K562 (cell line): ENCODE measurements around the gene STK31. TPM values are rescaled to one million over a fixed set of nuclear protein-coding genes. Genes with fewer than 3 reads are reported as not detected.
A peak's percentile ranks its signal among the peaks of the same experiment; 100 is the strongest.

Source experiments
- HNRNPLL ChIP-seq: fragments of 200-400 bp; formaldehyde crosslinking; IDR thresholded peaks from 2 replicates; pipeline ENCODE4 v1.6.1; 2017; ENCODE audit warnings: low read length, low read depth, mild to moderate bottlenecking; ENCODE audit not compliant: poor library complexity, severe bottlenecking
- JUNB ChIP-seq: fragments of 450-650 bp; formaldehyde crosslinking; conservative IDR thresholded peaks from 2 replicates; pipeline ENCODE4 v1.4.0; 2020; ENCODE audit warnings: mild to moderate bottlenecking
- NELFE ChIP-seq: IDR thresholded peaks from 2 replicates; pipeline ENCODE4 v1.6.1; 2011; ENCODE audit warnings: mild to moderate bottlenecking; ENCODE audit not compliant: insufficient read depth, insufficient read length
- ZNF217 ChIP-seq: sonication (generic); formaldehyde crosslinking; IDR thresholded peaks from 2 replicates; pipeline ENCODE4 v1.8.0; 2022; ENCODE audit warnings: mild to moderate bottlenecking, missing genetic modification reagents
- polyA plus RNA-seq, 8 experiments: library from polyadenylated mRNA; depleted of rRNA in 4 of 8; stranded (reverse) in 5 of 8; unstranded in 3 of 8; fragments of >200 nt; fragmentation: Nextera tagmentation in 2 of 8; fragmentation: Illumina TruSeq in 1 of 8; extraction: Ambion mirVana in 2 of 8; extraction: Trizol in 1 of 8; gene quantifications; 2 replicates each; pipeline versions ENCODE4 v1.2.1 to v1.2.3, GENCODE V29; 2011 to 2014; ENCODE audit warnings: inconsistent platforms in 1 of 8, missing spikeins in 1 of 8
- total RNA-seq, 7 experiments: library from RNA; depleted of rRNA in 6 of 7; stranded (reverse); fragments of >200 nt in 6 of 7; fragmentation: Illumina TruSeq in 2 of 7; extraction: Trizol in 2 of 7; gene quantifications; 2 replicates each; pipeline versions ENCODE4 v1.2.1 to v1.2.3, GENCODE V29; 2011 to 2021; ENCODE audit warnings: low replicate concordance in 1 of 7
- TF ChIP-seq, protein P1 (sequence below), 2 experiments: fragments of 450-650 bp; IDR thresholded peaks; 2 replicates each; pipeline ENCODE4 v1.6.1; 2016; ENCODE audit warnings: mild to moderate bottlenecking in 2 of 2, borderline replicate concordance in 1 of 2, low read depth in 1 of 2, moderate library complexity in 1 of 2
- TF ChIP-seq, protein P2 (sequence below): sonication (generic); formaldehyde crosslinking; IDR thresholded peaks from 2 replicates; pipeline ENCODE4 v1.8.1; 2023; ENCODE audit warnings: mild to moderate bottlenecking, missing genetic modification reagents
- TF ChIP-seq, protein P3 (sequence below): fragments of 450-650 bp; IDR thresholded peaks from 2 replicates; pipeline ENCODE4 v1.6.1; 2016; ENCODE audit warnings: mild to moderate bottlenecking

STK31 gene
- total and polyA plus RNA-seq, 9 of the 15 experiments (the other 6 are each of a cell fraction or from before 2014, with no cell fraction given) = 0.09 to 1.2 (median 0.26) TPM

DNA sequence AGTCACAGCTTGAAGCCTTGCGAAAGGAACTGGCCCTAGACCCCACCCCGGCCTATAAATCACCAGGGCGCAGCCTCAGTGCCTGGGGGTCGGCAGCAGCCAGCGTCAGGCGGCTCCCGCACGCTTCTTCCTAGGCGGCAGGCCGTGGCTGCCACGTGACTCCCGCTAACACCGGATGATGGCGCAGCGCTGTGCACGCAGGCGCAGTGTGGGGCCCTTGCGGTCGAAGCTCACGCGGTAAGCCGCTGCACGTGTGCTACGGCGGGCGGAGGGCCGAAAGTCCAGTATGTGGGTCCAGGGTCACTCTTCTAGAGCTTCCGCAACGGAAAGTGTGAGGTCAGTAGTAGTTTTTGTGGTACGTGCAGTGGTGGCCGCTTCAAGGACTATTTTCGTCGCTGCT, at the start of gene STK31 (continued):
- TF ChIP-seq, protein P1, sequence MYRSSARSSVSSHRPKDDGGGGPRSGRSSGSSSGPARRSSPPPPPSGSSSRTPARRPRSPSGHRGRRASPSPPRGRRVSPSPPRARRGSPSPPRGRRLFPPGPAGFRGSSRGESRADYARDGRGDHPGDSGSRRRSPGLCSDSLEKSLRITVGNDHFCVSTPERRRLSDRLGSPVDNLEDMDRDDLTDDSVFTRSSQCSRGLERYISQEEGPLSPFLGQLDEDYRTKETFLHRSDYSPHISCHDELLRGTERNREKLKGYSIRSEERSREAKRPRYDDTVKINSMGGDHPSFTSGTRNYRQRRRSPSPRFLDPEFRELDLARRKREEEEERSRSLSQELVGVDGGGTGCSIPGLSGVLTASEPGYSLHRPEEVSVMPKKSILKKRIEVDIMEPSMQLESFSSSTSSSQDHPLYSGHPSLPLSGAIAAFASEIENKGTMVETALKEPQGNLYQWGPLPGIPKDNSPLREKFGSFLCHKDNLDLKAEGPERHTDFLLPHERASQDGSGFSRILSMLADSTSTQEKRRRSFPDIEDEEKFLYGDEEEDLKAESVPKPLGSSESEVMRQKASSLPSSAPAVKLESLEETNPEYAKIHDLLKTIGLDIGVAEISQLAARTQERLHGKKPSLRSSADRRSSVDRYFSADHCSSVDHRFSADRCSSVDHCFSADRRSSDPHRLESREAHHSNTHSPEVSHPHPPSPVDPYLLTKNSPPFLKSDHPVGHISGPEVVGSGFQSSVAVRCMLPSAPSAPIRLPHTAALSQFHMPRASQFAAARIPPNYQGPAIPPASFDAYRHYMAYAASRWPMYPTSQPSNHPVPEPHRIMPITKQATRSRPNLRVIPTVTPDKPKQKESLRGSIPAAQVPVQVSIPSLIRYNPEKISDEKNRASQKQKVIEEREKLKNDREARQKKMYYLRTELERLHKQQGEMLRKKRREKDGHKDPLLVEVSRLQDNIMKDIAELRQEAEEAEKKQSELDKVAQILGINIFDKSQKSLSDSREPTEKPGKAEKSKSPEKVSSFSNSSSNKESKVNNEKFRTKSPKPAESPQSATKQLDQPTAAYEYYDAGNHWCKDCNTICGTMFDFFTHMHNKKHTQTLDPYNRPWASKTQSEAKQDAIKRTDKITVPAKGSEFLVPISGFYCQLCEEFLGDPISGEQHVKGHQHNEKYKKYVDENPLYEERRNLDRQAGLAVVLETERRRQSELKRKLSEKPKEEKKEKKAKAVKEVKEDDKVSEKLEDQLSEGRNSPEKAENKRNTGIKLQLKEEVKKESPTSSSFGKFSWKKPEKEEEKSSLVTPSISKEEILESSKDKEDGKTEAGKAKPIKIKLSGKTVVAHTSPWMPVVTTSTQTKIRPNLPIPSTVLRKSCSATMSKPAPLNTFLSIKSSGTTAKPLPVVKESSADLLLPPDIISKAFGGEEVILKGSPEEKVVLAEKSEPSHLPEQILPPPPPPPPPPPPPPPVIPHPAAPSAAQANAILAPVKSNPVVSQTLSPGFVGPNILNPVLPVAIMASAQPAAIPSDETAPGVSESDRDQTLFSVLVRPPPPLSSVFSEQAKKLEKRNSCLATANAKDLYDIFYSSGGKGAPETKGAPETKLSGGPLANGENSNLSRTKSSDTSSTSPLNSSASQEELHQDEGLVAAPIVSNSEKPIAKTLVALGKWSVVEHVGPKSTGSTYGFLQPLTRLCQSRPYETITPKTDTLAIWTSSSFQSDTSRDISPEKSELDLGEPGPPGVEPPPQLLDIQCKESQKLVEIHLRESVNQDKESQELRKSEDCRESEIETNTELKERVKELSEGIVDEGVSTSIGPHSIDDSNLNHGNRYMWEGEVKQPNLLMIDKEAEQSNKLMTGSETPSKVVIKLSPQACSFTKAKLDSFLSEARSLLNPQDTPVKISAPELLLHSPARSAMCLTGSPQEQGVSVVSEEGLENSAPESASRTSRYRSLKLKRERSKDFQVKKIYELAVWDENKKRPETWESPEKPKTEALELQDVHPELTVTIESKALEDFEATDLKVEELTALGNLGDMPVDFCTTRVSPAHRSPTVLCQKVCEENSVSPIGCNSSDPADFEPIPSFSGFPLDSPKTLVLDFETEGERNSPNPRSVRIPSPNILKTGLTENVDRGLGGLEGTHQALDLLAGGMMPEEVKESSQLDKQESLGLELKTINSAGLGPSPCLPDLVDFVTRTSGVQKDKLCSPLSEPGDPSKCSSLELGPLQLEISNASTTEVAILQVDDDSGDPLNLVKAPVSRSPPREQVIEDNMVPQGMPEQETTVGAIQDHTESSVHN (IDR thresholded peaks at IDR 0.05; ENCODE audit: borderline replicate concordance in 1 of 2, low read depth in 1 of 2) = no peak
- TF ChIP-seq JUNB (no peak), NELFE (no peak), ZNF217 (CRISPR knock-in tag) (no peak), HNRNPLL (no peak)
- TF ChIP-seq, protein P2, sequence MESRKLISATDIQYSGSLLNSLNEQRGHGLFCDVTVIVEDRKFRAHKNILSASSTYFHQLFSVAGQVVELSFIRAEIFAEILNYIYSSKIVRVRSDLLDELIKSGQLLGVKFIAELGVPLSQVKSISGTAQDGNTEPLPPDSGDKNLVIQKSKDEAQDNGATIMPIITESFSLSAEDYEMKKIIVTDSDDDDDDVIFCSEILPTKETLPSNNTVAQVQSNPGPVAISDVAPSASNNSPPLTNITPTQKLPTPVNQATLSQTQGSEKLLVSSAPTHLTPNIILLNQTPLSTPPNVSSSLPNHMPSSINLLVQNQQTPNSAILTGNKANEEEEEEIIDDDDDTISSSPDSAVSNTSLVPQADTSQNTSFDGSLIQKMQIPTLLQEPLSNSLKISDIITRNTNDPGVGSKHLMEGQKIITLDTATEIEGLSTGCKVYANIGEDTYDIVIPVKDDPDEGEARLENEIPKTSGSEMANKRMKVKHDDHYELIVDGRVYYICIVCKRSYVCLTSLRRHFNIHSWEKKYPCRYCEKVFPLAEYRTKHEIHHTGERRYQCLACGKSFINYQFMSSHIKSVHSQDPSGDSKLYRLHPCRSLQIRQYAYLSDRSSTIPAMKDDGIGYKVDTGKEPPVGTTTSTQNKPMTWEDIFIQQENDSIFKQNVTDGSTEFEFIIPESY (CRISPR knock-in tag) = peak; percentile 93
- TF ChIP-seq, protein P3, sequence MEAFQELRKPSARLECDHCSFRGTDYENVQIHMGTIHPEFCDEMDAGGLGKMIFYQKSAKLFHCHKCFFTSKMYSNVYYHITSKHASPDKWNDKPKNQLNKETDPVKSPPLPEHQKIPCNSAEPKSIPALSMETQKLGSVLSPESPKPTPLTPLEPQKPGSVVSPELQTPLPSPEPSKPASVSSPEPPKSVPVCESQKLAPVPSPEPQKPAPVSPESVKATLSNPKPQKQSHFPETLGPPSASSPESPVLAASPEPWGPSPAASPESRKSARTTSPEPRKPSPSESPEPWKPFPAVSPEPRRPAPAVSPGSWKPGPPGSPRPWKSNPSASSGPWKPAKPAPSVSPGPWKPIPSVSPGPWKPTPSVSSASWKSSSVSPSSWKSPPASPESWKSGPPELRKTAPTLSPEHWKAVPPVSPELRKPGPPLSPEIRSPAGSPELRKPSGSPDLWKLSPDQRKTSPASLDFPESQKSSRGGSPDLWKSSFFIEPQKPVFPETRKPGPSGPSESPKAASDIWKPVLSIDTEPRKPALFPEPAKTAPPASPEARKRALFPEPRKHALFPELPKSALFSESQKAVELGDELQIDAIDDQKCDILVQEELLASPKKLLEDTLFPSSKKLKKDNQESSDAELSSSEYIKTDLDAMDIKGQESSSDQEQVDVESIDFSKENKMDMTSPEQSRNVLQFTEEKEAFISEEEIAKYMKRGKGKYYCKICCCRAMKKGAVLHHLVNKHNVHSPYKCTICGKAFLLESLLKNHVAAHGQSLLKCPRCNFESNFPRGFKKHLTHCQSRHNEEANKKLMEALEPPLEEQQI = 0 out of 2 replicates have a peak, but pooled peaks have one; percentile 30
